OCI-LY1 (cell line): ENCODE measurements around the gene FBRS.

Experiments
- CTCF ChIP-seq: fragments of 200-600 bp; sonication (generic), shearing (Covaris generic); IDR thresholded peaks from 2 replicates; pipeline ENCODE4 v1.5.1; 2017; ENCODE audit warnings: mild to moderate bottlenecking, antibody characterized with exemption, low read length, moderate library complexity, mixed read lengths
- EZH2 ChIP-seq: fragments of 200-600 bp; sonication (generic), shearing (Covaris generic); IDR thresholded peaks from 2 replicates; pipeline ENCODE4 v1.8.0; 2017; ENCODE audit warnings: borderline replicate concordance, mixed run types, mild to moderate bottlenecking, antibody characterized with exemption, low read length, moderate library complexity, mixed read lengths

- no peak for TF ChIP-seq CTCF
- TF ChIP-seq EZH2 = no peak
These were observed 5.5 kb upstream of the FBRS start for GRCh38 chr16:30652718-30653117.
